Trophoblast cell (in vitro differentiated cells and primary cell): Measurements from ENCODE around the gene GTPBP1.

Experiments
- DNase-seq, 2 donors: peaks; one replicate each; pipeline ENCODE4 v3.0.0-alpha.2; 2016
- H2AFZ ChIP-seq: 2 replicates; pipeline ENCODE4 v1.6.1; 2013; ENCODE audit warnings: low read length, moderate library complexity, mild to moderate bottlenecking; ENCODE audit not compliant: insufficient read depth, poor library complexity
- H2AK5ac ChIP-seq: 2 replicates; pipeline ENCODE4 v1.6.1; 2013; ENCODE audit warnings: mild to moderate bottlenecking, low read length
- H2BK120ac ChIP-seq: 2 replicates; pipeline ENCODE4 v1.6.1; 2013; ENCODE audit warnings: low read length, mild to moderate bottlenecking, moderate library complexity; ENCODE audit not compliant: insufficient read depth, poor library complexity
- H2BK12ac ChIP-seq: 2 replicates; pipeline ENCODE4 v1.6.1; 2013; ENCODE audit warnings: mild to moderate bottlenecking, low read length, moderate library complexity
- H2BK5ac ChIP-seq: 2 replicates; pipeline ENCODE4 v1.6.1; 2013; ENCODE audit warnings: low read length, low read depth, moderate library complexity, mild to moderate bottlenecking; ENCODE audit not compliant: poor library complexity
- H3K14ac ChIP-seq: 2 replicates; pipeline ENCODE4 v1.6.1; 2013; ENCODE audit warnings: mild to moderate bottlenecking, low read length
- H3K18ac ChIP-seq: 2 replicates; pipeline ENCODE4 v1.6.1; 2013; ENCODE audit warnings: mild to moderate bottlenecking, low read length
- H3K23ac ChIP-seq: 2 replicates; pipeline ENCODE4 v1.6.1; 2013; ENCODE audit warnings: low read length
- H3K27ac ChIP-seq: 2 replicates; pipeline ENCODE4 v1.5.1; 2013; ENCODE audit warnings: low read depth, mild to moderate bottlenecking, inconsistent platforms, low read length, moderate library complexity
- H3K27me3 ChIP-seq: 2 replicates; pipeline ENCODE4 v1.6.1; 2013; ENCODE audit warnings: inconsistent platforms, mild to moderate bottlenecking, low read length, moderate library complexity; ENCODE audit not compliant: insufficient read depth
- H3K36me3 ChIP-seq, 2 experiments: 1 replicate in 1 of 2; 2 replicates in 1 of 2; pipeline ENCODE4 v1.6.1; 2013; ENCODE audit warnings: low read length in 2 of 2, mild to moderate bottlenecking in 2 of 2, moderate library complexity in 1 of 2; ENCODE audit not compliant: insufficient read depth in 2 of 2, control insufficient read depth in 1 of 2
- H3K4ac ChIP-seq: 2 replicates; pipeline ENCODE4 v1.6.1; 2013; ENCODE audit warnings: low read depth, mild to moderate bottlenecking, low read length, moderate library complexity
- H3K4me1 ChIP-seq, 2 experiments: 1 replicate in 1 of 2; 2 replicates in 1 of 2; pipeline ENCODE4 v1.6.1; 2013; ENCODE audit warnings: low read length in 2 of 2, mild to moderate bottlenecking in 2 of 2, moderate library complexity in 1 of 2; ENCODE audit not compliant: insufficient read depth in 2 of 2, control insufficient read depth in 1 of 2
- H3K4me2 ChIP-seq: 2 replicates; pipeline ENCODE4 v1.6.1; 2013; ENCODE audit warnings: inconsistent platforms, mild to moderate bottlenecking, low read length, moderate library complexity
- H3K4me3 ChIP-seq: 2 replicates; pipeline ENCODE4 v1.5.1; 2013; ENCODE audit warnings: mild to moderate bottlenecking, low read depth, low read length, inconsistent platforms
- H3K79me1 ChIP-seq: one replicate; pipeline ENCODE4 v1.6.1; 2013; ENCODE audit warnings: low read length
- H3K79me2 ChIP-seq: 2 replicates; pipeline ENCODE4 v1.6.1; 2013; ENCODE audit warnings: low read length, mild to moderate bottlenecking; ENCODE audit not compliant: control insufficient read depth, insufficient read depth, poor library complexity
- H3K9ac ChIP-seq: 2 replicates; pipeline ENCODE4 v1.6.1; 2013; ENCODE audit warnings: mild to moderate bottlenecking, low read length
- H3K9me3 ChIP-seq: 2 replicates; pipeline ENCODE4 v1.6.1; 2013; ENCODE audit warnings: low read depth, mild to moderate bottlenecking, control low read depth, inconsistent platforms, low read length; ENCODE audit not compliant: insufficient read depth
- H4K12ac ChIP-seq: 2 replicates; pipeline ENCODE4 v1.6.1; 2013; ENCODE audit warnings: low read depth, mild to moderate bottlenecking, low read length, moderate library complexity
- H4K8ac ChIP-seq: 2 replicates; pipeline ENCODE4 v1.6.1; 2013; ENCODE audit warnings: low read depth, mild to moderate bottlenecking, low read length, moderate library complexity
- H4K91ac ChIP-seq: one replicate; pipeline ENCODE4 v1.6.1; 2013; ENCODE audit warnings: low read depth, mild to moderate bottlenecking, low read length, moderate library complexity
- WGBS: extraction: QIAGEN DNeasy Blood & Tissue Kit; methylation state at CpG from one replicate; pipeline ENCODE4 v1.1.7; 2013; ENCODE audit warnings: missing lambda C conversion rate; ENCODE audit not compliant: insufficient read length, insufficient coverage; ENCODE audit errors: extremely low coverage; 5-methylcytosine and 5-hydroxymethylcytosine counted together

Gene GTPBP1

GRCh38 chr22:38716826-38717225, 11.1 kb downstream of the GTPBP1 start:
- no peak overlapping the region for H3K18ac ChIP-seq
- peaks cover 28 to 29% of the 10 kb centered on the region in 2 experiments for H3K36me3 ChIP-seq
- no peak for DNase-seq
- no peak overlapping the region for H4K8ac ChIP-seq
- H2AFZ ChIP-seq = no peak overlapping the region
- no peaks in the 10 kb centered on the region for H3K79me1 ChIP-seq
- H3K23ac ChIP-seq = no peak overlapping the region
- H4K91ac ChIP-seq = no peak overlapping the region
- WGBS = no CpG with 5 or more reads among the region's 9 CpGs
- no peak overlapping the region for H2AK5ac ChIP-seq
- no peak overlapping the region for H4K12ac ChIP-seq
- H3K4me3 ChIP-seq = no peak overlapping the region
- H2BK12ac ChIP-seq = no peak overlapping the region
- H3K9ac ChIP-seq = no peak overlapping the region
- H3K4me1 ChIP-seq = peaks cover 0 to 15% of the 10 kb centered on the region in 2 experiments
- H3K14ac ChIP-seq = no peak overlapping the region
- H3K79me2 ChIP-seq = no peaks in the 10 kb centered on the region
- H3K4me2 ChIP-seq = no peak overlapping the region
- no peaks in the 10 kb centered on the region for H3K27me3 ChIP-seq
- no peak overlapping the region for H3K27ac ChIP-seq
- no peaks in the 10 kb centered on the region for H3K9me3 ChIP-seq
- no peak overlapping the region for H2BK5ac ChIP-seq
- no peak overlapping the region for H3K4ac ChIP-seq
- no peak overlapping the region for H2BK120ac ChIP-seq

GRCh38 chr22:38717244-38717643, 11.5 kb downstream of the GTPBP1 start:
- DNase-seq = no peak
- H3K79me1 ChIP-seq = no peaks in the 10 kb centered on the region
- no peaks in the 10 kb centered on the region for H3K79me2 ChIP-seq
- no peak overlapping the region for H3K14ac ChIP-seq
- no peak overlapping the region for H3K4ac ChIP-seq
- no peak overlapping the region for H4K12ac ChIP-seq
- no peak overlapping the region for H3K27ac ChIP-seq
- no peaks in the 10 kb centered on the region for H3K9me3 ChIP-seq
- no peak overlapping the region for H3K18ac ChIP-seq
- no peak overlapping the region for H2AFZ ChIP-seq
- WGBS = no CpG with 5 or more reads among the region's 6 CpGs
- H3K4me2 ChIP-seq = no peak overlapping the region
- H3K9ac ChIP-seq = no peak overlapping the region
- no peak overlapping the region for H4K91ac ChIP-seq
- peaks cover 28 to 29% of the 10 kb centered on the region in 2 experiments for H3K36me3 ChIP-seq
- no peak overlapping the region for H4K8ac ChIP-seq
- no peak overlapping the region for H2BK120ac ChIP-seq
- no peak overlapping the region for H2BK5ac ChIP-seq
- H3K4me1 ChIP-seq = peaks cover 0 to 12% of the 10 kb centered on the region in 2 experiments
- H3K27me3 ChIP-seq = no peaks in the 10 kb centered on the region
- H3K4me3 ChIP-seq = no peak overlapping the region
- H2BK12ac ChIP-seq = no peak overlapping the region
- H3K23ac ChIP-seq = no peak overlapping the region
- H2AK5ac ChIP-seq = no peak overlapping the region

GRCh38 chr22:38718414-38718813, 12.7 kb downstream of the GTPBP1 start:
- no peak overlapping the region for H4K8ac ChIP-seq
- no peak overlapping the region for H3K18ac ChIP-seq
- H4K91ac ChIP-seq = no peak overlapping the region
- no peak overlapping the region for H2BK12ac ChIP-seq
- no peak overlapping the region for H3K27ac ChIP-seq
- H2AFZ ChIP-seq = no peak overlapping the region
- no peaks in the 10 kb centered on the region for H3K79me1 ChIP-seq
- no peak overlapping the region for H2BK120ac ChIP-seq
- H3K4me1 ChIP-seq = peaks cover 0 to 5% of the 10 kb centered on the region in 2 experiments
- H3K4me2 ChIP-seq = no peak overlapping the region
- no peak overlapping the region for H3K14ac ChIP-seq
- peak; percentile 83 to 88 for DNase-seq
- no peaks in the 10 kb centered on the region for H3K79me2 ChIP-seq
- no peak overlapping the region for H3K4me3 ChIP-seq
- H3K27me3 ChIP-seq = no peaks in the 10 kb centered on the region
- H3K9ac ChIP-seq = no peak overlapping the region
- no CpG with 5 or more reads among the region's 6 CpGs for WGBS
- H2BK5ac ChIP-seq = no peak overlapping the region
- H3K4ac ChIP-seq = no peak overlapping the region
- H2AK5ac ChIP-seq = no peak overlapping the region
- H3K9me3 ChIP-seq = no peaks in the 10 kb centered on the region
- H4K12ac ChIP-seq = no peak overlapping the region
- no peak overlapping the region for H3K23ac ChIP-seq
- peaks cover 31 to 37% of the 10 kb centered on the region in 2 experiments for H3K36me3 ChIP-seq

- H3K9me3 ChIP-seq = no peaks in the 10 kb centered on the region
- peaks cover 0 to 2% of the 10 kb centered on the region in 2 experiments for H3K4me1 ChIP-seq
- H4K91ac ChIP-seq = no peak overlapping the region
- no peak overlapping the region for H3K4me3 ChIP-seq
- no peak overlapping the region for H2BK5ac ChIP-seq
- H2BK12ac ChIP-seq = no peak overlapping the region
- no peak overlapping the region for H2AK5ac ChIP-seq
- no peak overlapping the region for H3K14ac ChIP-seq
- H3K4ac ChIP-seq = no peak overlapping the region
- H2AFZ ChIP-seq = no peak overlapping the region
- no peak overlapping the region for H4K8ac ChIP-seq
- DNase-seq = no peak
- no peak overlapping the region for H3K27ac ChIP-seq
- no peak overlapping the region for H4K12ac ChIP-seq
- H3K4me2 ChIP-seq = no peak overlapping the region
- no peak overlapping the region for H3K18ac ChIP-seq
- H3K79me2 ChIP-seq = no peaks in the 10 kb centered on the region
- H3K9ac ChIP-seq = no peak overlapping the region
- no peak overlapping the region for H3K23ac ChIP-seq
- WGBS = no CpG with 5 or more reads among the region's 6 CpGs
- no peak overlapping the region for H2BK120ac ChIP-seq
- H3K79me1 ChIP-seq = no peaks in the 10 kb centered on the region
- H3K27me3 ChIP-seq = no peaks in the 10 kb centered on the region
- peaks cover 32 to 42% of the 10 kb centered on the region in 2 experiments for H3K36me3 ChIP-seq
Measured at GRCh38 chr22:38719196-38719595, 13.5 kb downstream of the GTPBP1 start.
